GM12878 (cell line): Measurements from ENCODE around the gene TCF15. TPM values are rescaled to one million over a fixed set of nuclear protein-coding genes. Genes with fewer than 3 reads are reported as not detected.
A peak's percentile ranks its signal among the peaks of the same experiment; 100 is the strongest.

Source experiments
- ASH2L ChIP-seq: fragments of 300-600, 200-600 bp; sonication (generic); IDR thresholded peaks from 2 replicates; pipeline ENCODE4 v1.6.1; 2017; ENCODE audit warnings: low read depth, mild to moderate bottlenecking, borderline replicate concordance
- EP300 ChIP-seq, 2 experiments: fragments of 150-350 bp in 1 of 2; IDR thresholded peaks; 2 replicates each; pipeline ENCODE4 v1.6.1; 2011 to 2012; ENCODE audit warnings: low read depth in 2 of 2, low read length in 2 of 2, borderline replicate concordance in 1 of 2, improper control_type of control experiment in 1 of 2, inconsistent platforms in 1 of 2; ENCODE audit not compliant: control insufficient read depth in 1 of 2
- ESRRA ChIP-seq: IDR thresholded peaks from 2 replicates; pipeline ENCODE4 v1.6.1; 2012; ENCODE audit warnings: mild to moderate bottlenecking, low read length, improper control_type of control experiment
- FOXK2 ChIP-seq: fragments of 450-650 bp; IDR thresholded peaks from 2 replicates; pipeline ENCODE4 v1.6.1; 2017; ENCODE audit warnings: mild to moderate bottlenecking, moderate library complexity
- HDAC2 ChIP-seq: fragments of 200-600 bp; sonication (generic); IDR thresholded peaks from 2 replicates; pipeline ENCODE4 v1.6.1; 2017
- JUND ChIP-seq: IDR thresholded peaks from 2 replicates; pipeline ENCODE4 v1.6.1; 2012; ENCODE audit warnings: low read depth, mild to moderate bottlenecking, low read length, improper control_type of control experiment, moderate library complexity
- MLLT1 ChIP-seq: fragments of 450-650 bp; IDR thresholded peaks from 2 replicates; pipeline ENCODE4 v1.6.1; 2016; ENCODE audit warnings: mild to moderate bottlenecking
- MTA2 ChIP-seq: fragments of 450-650 bp; IDR thresholded peaks from 2 replicates; pipeline ENCODE4 v1.6.1; 2016; ENCODE audit warnings: low read depth, mild to moderate bottlenecking, moderate library complexity
- NRF1 ChIP-seq: conservative IDR thresholded peaks from 2 replicates; pipeline ENCODE4 v1.6.1; 2011; ENCODE audit warnings: mild to moderate bottlenecking, low read depth, low read length, improper control_type of control experiment
- PAX5 ChIP-seq: IDR thresholded peaks from 2 replicates; pipeline ENCODE4 v1.6.1; 2011; ENCODE audit warnings: low read depth, low read length, borderline replicate concordance
- PKNOX1 ChIP-seq: fragments of 450-650 bp; IDR thresholded peaks from 2 replicates; pipeline ENCODE4 v1.6.1; 2016; ENCODE audit warnings: mild to moderate bottlenecking
- POLR2A ChIP-seq: IDR thresholded peaks from 2 replicates; pipeline ENCODE4 v1.6.1; 2011; ENCODE audit warnings: low read depth, mild to moderate bottlenecking, low read length
- POU2F2 ChIP-seq: IDR thresholded peaks from 3 replicates; pipeline ENCODE4 v1.6.1; 2011; ENCODE audit warnings: low read depth, mild to moderate bottlenecking, low read length, borderline replicate concordance
- PRDM15 ChIP-seq: fragments of 450-650 bp; formaldehyde crosslinking; IDR thresholded peaks from 2 replicates; pipeline ENCODE4 v1.4.0; 2020; ENCODE audit warnings: mild to moderate bottlenecking, moderate library complexity
- RAD21 ChIP-seq: IDR thresholded peaks from 2 replicates; pipeline ENCODE4 v1.6.1; 2011; ENCODE audit warnings: mild to moderate bottlenecking, low read depth, low read length, moderate library complexity; ENCODE audit not compliant: insufficient read depth
- RB1 ChIP-seq: fragments of 450-650 bp; formaldehyde crosslinking; IDR thresholded peaks from 2 replicates; pipeline ENCODE4 v1.6.1; 2017; ENCODE audit warnings: mild to moderate bottlenecking, borderline replicate concordance
- RCOR1 ChIP-seq: conservative IDR thresholded peaks from 2 replicates; pipeline ENCODE4 v1.6.1; 2012; ENCODE audit warnings: low read depth, low read length, improper control_type of control experiment
- RELA ChIP-seq: fragments of 450-650 bp; IDR thresholded peaks from 2 replicates; pipeline ENCODE4 v1.8.0; 2014; ENCODE audit warnings: borderline replicate concordance; ENCODE audit not compliant: partially characterized antibody
- REST ChIP-seq: IDR thresholded peaks from 2 replicates; pipeline ENCODE4 v1.6.1; 2012; ENCODE audit warnings: mild to moderate bottlenecking, low read depth, low read length
- STAT3 ChIP-seq: IDR thresholded peaks from 2 replicates; pipeline ENCODE4 v1.6.1; 2011; ENCODE audit warnings: low read depth, low read length, improper control_type of control experiment
- WRNIP1 ChIP-seq: IDR thresholded peaks from 2 replicates; pipeline ENCODE4 v1.6.1; 2011; ENCODE audit warnings: low read depth, low read length, improper control_type of control experiment, borderline replicate concordance
- polyA plus RNA-seq, 11 experiments: library from polyadenylated mRNA; depleted of rRNA in 4 of 11; unstranded in 6 of 11; stranded (reverse) in 5 of 11; fragments of >200 nt; fragmentation: Nextera tagmentation in 4 of 11; fragmentation: Illumina TruSeq in 1 of 11; extraction: Ambion mirVana in 4 of 11; extraction: Trizol in 1 of 11; gene quantifications; 1 replicate in 1 of 11; 2 replicates in 10 of 11; pipeline versions ENCODE4 v1.2.1 to v1.2.3, GENCODE V29; 2011 to 2016; ENCODE audit warnings: inconsistent platforms in 2 of 11, missing spikeins in 2 of 11, low read depth in 1 of 11
- total RNA-seq, 4 experiments: library from RNA; depleted of rRNA in 3 of 4; stranded (reverse); fragments of >200 nt in 3 of 4; fragmentation: Illumina TruSeq in 1 of 4; extraction: Trizol in 1 of 4; gene quantifications; 2 replicates each; pipeline versions ENCODE4 v1.2.1 to v1.2.3, GENCODE V29; 2013 to 2021

TCF15 gene
- total and polyA plus RNA-seq, 10 of the 15 experiments (the other 5 are each of a cell fraction or from before 2014, with no cell fraction given): 0.08 TPM; not detected in 9

GRCh38 chr20:645318-646106 is 35.4 kb upstream of the TCF15 start (continued):
- TF ChIP-seq FOXK2: no peak; the same call in 1 of the 2 replicates
- no peak for TF ChIP-seq ASH2L
- no peak for TF ChIP-seq WRNIP1
- TF ChIP-seq PKNOX1: no peak
- no peak for TF ChIP-seq RCOR1
- TF ChIP-seq ESRRA: no peak
- TF ChIP-seq POU2F2: 0 out of 3 replicates have a peak, but pooled peaks have one; percentile 25
- 0 out of 2 replicates have a peak, but pooled peaks have one; percentile 36 for TF ChIP-seq MLLT1
- no peak for TF ChIP-seq STAT3
- no peak for TF ChIP-seq RB1
- TF ChIP-seq RELA: no peak
- TF ChIP-seq RAD21: peak; percentile 86
- TF ChIP-seq NRF1: no peak
- no peak for TF ChIP-seq JUND
- no peak for TF ChIP-seq REST
- no peak for TF ChIP-seq EP300 (IDR thresholded peaks at IDR 0.05; ENCODE audit: borderline replicate concordance in 1 of 2, control insufficient read depth in 1 of 2, low read depth in 2 of 2, low read length in 2 of 2)
- TF ChIP-seq MTA2: no peak
- TF ChIP-seq PRDM15 (CRISPR knock-in tag): no peak
- TF ChIP-seq PAX5: no peak
- TF ChIP-seq POLR2A: no peak; the same call in 1 of the 2 replicates
- TF ChIP-seq HDAC2: no peak
